HG02981 (cell line): Measurements from ENCODE around the gene FGF14.
"Not testable (repeated sequence)": the region's sequence is repeated elsewhere in the genome, so short reads cannot be mapped to it uniquely, and the experiment has no call there.

ENCODE experiments used
- ATAC-seq: cut with Tn5 transposase; IDR thresholded peaks from one replicate; pipeline ENCODE4 v1.9.1; 2021; ENCODE audit warnings: mild to moderate bottlenecking, moderate library complexity; ENCODE audit not compliant: unreplicated experiment

FGF14 gene

DNA sequence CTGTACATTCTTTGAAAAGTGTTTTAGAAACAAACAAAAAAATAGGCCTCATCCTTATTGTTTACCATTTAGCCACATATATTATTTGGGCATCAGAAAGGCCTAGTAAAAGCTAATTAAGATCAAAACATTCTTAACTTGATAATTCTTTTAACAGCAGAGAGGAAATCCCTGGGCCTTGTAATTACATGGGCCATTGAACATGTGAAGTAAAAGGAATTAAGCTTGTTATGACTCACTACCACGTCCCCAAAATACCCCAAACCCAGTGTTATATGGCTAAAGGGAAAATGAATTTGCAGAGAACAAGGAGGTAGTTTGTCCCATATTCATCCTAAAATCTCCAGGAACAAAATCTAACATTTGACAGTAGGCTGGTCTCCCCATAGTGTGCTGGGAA is 509.6 kb downstream of the FGF14 start:
- ATAC-seq: no peak

DNA sequence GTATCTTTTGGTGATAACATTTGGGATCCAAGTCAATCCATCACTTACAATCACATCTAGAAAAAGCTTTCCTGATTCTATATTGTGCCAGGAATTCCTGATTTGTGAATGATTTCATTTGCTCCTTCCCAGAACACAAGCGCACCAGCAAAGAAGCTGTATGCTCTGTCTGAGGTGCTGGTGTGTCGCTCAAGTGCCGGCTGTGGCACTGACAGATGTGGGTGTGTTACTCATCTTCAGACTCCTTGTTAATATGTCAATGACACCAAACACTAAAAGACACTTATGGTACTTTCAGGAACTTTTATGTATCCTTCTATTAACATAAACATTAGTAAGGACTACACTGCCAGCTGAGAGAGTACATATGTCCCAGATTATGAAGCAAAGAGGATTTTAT is 520.3 kb downstream of the FGF14 start:
- ATAC-seq: no peak

DNA sequence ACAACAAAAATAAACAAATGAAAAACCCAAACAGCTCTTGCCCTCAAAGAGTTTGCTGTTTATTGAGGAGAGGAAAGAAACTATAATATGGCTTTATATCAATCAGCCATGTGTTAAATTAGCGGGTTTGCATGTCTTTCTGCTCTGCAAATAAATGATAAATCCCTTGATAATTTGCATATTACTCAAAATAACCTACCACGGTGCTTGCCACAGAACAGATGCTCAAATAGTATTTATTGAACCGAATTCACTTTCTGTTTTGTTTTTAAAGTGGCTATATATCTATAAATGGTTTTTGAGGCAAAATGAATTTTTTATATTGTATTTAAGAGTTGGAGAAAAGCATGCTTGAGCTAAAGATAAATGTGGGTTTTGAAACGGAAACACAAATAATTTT is 521.3 kb downstream of the FGF14 start:
- ATAC-seq: peak; percentile 69

DNA sequence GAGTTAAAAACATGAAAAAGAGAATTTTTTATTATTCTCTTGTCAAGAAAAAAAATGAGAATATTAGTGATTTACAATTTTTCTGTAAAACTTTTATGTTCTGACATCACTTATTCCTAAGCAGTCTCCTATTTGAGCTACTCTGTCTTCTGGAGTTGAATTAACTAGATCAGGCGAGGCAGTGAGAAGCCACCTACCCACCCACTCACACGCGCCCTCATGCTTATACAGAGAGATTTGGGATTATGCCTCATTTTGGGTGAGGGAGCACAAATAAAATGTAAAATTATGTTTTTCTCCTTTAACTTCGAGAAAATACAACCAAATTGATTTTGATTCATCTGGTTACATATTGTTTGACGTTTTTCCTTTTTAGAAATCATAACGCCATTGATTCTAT is 524.9 kb downstream of the FGF14 start:
- ATAC-seq: no peak

DNA sequence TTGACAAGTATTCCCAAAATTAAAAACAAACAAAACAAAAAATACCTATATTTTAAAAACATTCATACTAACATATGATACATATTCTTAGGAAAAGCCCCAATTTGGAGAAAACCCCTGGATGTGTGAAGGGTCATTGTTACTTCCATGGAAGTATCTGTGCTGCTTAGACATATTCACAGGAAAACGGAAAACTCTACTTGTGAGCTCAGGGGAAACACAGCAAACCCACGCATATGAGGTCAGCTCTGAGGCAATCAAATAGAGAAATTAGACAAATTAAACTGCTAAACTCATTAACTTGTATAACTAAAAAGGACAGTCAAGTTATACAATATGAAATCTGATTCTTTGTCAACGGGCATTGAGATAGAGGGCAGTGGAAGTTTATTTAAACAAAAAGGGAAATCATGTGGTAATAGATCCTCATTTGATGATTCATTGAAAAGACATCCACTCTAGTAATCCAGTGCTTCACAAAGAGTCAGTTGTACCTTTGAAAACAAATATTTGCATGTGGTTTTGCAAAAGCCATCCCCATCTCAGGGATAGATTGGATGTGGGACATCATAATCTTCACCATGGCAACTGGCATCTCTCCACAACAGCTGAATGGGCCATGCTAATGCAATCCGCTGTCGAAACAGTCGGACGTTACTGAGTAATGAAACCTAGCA is 526.0 kb downstream of the FGF14 start:
- no peak for ATAC-seq

DNA sequence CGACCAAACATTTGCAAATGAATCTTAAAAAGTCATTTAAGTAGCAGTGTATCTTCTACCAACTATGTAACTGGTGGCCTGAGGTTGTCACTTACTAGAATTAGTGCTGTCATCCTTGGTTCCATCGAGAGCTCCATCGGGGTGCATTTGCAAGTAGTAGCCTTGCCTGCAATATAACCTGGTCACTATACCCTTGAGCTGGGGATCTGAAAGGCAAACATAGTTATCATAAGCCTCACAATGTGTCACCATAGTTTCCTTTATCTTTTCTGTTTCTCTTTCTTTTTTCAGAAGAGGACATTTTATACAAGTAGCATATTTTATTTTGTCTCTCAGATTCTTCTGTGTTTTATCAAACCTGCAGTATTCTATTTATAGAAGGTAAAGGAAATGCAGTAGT is 526.8 kb downstream of the FGF14 start:
- no peak for ATAC-seq

DNA sequence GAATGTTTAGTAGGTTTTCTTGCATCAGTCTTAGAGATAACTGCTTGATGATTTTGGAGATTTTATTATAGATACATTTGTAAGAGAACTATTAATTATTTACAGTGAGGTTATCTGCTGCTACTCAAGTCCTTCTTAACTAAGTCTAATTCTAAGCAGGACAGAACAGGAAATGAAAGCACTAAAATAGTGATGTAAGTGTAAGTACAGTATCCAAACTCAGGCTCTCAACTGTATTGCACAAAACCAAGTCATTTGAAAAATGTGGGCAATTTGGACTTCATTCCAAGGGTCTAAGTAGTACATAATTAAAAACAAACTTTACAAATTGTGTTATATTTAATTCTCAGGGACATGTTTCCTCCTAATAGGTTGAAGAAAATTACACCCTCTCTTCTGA is 532.3 kb downstream of the FGF14 start:
- ATAC-seq: peak; percentile 95

DNA sequence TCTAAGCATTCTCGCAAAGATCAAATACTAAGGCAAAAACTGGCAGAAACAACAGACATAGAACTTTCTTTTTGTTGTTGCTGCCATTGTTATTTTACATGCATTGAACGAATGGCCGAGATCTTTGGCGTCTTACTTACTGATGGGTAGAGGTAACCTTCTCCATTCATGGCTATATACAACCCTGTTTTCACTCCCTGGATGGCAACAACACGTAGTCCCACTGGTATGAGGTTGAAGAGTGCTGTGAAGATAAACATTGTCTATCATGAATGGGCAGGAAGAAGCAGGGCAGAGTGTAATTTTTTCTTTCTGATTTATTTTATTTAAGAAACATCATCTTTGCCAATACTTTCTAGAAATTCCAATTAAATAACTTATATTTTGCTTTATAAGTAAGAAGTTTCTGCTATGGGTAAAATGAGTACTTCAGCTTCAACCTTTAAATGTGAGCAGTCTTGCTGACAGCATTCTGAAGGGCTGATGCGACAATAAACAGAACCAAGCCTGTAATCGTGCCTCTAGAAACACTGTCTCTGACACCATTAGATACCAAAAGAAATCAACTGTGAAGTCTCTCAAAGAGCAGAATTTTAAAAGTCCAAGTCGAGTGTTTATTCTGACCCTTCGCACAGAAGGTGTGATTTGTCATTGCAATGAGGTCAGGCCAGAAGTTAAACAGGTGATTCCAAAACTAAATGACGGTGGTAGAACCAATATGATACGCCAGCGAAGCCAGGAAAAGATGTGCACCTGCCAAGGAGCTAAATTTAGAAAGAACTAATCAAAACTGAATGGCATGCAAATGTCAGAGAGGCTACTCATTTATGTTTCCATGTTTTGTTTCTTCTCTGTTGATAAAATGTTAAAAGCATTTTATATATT is 533.0 kb downstream of the FGF14 start:
- ATAC-seq: peak; percentile 34

DNA sequence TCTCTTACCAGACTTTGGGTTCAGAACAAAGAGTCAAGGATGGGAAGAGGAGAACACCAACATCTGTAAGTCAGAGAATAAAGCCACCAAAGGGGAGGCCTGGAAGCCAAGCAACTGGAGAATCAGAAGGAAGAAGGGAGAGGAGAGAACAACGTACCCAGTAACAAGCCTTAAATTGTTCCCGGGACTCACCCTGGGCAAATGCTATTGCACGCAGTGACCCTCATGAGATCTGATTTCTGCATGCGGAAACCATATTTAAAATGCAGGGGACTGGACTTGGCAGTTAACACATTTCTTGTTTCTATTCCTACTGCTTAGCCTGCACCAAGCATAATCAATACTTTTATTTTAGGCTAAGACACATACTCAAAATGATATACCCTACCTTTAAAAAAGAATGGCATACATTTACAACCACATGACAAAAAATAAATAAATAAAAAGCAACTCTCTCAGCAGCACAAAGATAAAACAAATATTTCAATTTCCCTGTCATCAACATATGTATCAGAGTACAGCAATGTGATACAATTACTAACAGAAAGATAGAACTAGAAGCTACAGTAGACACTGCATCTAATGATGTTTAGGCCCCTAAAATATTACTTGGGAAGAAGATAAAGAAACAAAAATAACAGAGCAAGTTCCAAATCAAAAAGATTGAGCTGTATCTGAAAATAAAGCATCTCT is 534.8 kb downstream of the FGF14 start:
- ATAC-seq: no peak

DNA sequence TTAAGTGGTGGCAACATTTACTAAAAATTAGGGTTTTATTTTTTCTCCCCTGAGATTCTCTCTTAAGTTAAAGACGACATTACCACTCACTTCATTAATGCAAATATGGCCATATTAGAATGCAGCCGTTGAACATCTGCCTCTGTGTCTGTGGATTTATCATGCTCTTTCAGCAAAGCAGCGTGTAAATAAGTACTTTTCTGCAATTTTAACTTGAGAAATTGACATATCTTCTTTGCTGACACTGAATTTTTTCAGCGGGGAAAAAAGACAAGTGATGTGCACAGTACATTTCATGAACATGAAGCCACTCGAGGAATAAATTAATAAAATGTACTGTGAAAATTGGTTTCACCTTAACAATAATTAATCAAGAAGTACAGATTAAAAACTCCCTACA is 543.0 kb downstream of the FGF14 start:
- no peak for ATAC-seq

DNA sequence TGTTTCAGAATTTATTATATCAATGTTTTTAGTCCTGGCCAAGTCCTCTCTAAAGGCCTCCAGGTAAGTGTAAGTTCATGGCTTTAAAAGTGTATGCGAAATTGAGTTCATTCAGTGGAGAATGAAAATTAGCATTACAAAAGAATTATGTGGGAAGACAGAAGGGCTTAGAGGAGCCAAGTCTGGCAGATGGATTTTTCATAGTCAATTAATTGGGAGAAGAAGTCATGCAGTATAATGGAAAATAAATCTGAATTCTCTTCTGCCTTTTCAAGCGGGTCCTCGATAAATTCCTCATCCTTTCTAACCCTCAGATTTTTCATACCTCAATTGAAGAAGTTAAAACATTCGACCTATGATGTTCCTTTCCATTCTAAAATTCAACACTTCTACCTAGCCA is 555.1 kb downstream of the FGF14 start:
- ATAC-seq: no peak

DNA sequence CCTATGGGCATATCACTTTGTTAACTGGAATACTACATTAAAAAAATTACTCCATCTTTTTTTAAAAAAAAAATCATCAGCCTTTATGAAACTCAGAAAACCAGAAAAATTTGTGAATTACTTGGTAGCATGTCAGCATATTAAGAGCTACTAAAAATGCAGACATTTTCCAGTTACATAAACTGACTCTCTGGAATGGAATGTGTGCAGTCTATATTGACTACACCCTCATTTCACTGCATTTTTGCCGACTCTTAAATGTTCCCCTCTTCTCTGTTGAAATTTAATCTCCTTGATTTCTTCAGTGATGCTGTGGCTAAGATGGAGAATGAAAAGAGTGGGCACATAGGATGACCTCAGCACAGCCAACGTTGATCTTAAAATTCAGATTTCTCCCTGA is 555.6 kb downstream of the FGF14 start:
- no peak for ATAC-seq

DNA sequence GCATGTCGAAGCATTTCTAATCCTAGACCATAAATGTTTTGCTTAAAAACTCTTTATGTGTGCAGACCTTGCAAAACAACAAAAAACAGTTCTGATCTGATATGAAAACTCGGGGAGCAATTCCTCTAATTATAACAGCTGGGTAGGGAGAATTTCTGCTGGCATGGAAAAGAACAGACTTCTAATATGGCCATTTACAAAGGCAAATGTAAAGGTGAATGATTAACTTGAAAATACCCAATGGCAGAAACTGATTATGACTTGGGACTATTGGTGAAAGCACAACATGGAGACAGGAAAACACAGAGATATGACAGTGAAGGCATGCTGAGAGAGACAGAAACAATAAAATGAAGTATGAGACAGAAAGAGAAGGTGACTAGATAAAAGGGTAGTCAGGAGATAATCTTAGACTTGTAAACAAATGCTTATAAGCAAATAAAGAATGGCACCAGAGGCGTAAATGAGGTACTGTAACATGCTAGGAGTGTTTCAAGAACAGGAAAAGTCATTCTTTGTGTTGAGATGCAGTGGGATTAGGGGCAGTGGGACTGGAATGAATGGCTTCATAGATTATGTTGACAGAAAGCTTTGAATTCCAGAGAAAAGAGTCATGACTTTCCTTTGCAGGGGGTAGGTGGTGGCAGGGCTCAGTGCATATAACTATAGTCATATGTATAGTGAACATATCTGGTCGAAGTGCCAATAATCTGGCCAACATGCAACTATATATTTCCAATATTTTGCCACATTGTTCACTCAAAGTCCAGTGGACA is 556.4 kb downstream of the FGF14 start:
- no peak for ATAC-seq

DNA sequence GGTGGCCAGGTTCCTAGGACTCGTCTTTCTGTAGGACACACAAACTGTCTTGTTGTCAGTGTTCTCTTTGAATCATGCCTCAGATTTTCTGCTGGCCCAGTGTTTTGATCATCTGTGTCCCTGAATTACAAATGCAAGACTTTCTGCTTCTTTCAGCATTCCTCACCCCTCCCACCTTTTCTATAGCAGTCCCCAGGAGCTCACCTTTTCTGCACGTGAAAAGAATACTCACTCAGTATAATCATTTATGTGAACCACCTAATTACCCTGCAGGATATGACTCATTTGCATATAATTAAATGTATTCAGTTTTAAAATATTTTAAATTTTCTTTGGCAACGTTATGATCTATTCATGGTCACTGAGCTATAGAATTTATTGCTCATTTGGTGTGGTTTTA is 560.1 kb downstream of the FGF14 start:
- no peak for ATAC-seq

DNA sequence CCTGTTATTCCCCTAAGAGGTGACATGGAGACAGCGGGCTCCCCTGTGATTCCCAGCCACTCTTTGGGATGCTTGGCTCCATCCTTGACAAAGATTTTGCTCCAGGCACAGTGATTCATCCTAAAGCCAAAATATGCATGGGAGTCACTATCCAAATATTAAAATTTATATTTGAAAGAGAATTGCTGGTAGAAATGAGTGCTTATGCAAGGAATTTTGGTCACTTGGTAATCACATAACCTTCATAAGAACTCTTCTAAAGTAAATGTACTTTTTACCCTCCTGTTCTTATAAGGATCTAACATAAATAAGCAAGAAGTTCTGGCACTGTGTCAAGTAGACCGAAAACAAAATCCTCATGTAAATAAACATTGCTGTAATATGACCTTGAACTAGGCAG is 563.5 kb downstream of the FGF14 start:
- no peak for ATAC-seq

DNA sequence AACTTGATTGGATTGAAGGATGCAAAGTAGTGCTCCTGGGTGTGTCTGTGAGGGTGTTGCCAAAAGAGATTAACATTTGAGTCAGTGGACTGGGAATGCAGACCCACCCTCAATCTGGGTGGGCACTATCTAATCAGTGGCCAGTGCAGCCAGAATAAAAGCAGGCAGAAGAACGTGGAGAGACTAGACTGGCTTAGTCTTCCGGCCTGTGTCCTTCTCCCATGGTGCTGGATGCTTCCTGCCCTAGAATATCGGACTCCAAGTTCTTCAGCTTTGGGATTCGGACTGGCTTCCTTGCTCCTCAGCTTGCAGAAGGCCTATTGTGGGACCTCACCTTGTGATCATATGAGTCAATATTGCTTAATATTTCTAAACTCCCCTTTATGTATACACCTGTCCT is 564.1 kb downstream of the FGF14 start:
- ATAC-seq: not testable (repeated sequence)

DNA sequence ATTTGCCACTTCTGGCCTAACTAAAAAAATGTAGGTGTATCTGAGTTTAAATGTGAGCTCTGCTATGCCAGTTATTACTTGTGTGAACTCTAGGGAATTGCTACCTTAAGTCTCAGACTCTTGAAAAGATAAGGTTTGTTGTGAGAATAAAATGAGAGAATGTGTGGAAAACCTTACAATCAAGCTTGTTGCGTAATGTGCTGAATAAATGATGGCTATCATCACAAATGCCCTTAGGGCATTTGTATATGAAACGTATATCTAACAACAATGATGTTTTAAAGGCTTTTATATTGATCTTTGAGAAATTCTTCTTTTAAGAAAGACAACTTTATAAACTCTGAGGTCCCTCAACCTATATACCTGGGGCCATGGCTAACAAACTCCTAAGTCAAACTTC is 564.6 kb downstream of the FGF14 start:
- ATAC-seq: no peak

DNA sequence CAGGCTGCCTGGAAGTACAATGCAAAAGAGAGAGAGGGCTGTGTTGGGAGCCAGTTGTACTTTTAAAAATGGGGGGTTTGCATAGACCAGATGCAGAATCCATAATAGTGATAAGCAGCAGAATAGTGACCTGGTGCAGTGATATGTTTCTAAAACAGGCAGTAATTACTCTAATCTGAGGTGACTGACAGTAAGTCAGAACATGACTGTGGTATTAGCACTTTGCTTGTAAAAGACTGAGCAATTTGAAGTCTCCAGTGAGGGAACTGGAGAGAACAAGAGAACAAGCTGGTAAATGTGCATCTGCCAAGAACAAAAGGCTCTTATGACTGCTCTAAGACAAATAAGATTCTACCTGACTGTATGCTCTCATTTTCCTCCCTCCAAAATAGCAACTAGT is 565.9 kb downstream of the FGF14 start:
- no peak for ATAC-seq

DNA sequence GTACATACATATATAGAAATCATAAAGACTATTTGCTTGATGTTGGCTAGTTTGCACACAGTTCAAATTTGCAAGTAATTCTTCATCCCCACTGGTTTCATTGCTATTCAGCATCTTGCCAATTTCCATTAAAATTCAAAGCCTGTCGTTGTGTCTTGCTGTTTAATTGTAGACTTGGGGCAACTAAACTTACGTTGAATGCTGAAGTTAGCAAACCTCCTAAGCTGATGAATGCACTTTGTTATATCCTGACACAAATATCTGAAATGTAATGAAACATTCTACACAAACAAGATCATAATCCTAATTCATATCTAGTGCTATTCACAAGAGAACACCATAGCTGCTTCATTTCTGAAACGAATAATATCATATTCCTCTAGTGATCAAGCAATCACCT is 568.2 kb downstream of the FGF14 start:
- ATAC-seq: no peak

DNA sequence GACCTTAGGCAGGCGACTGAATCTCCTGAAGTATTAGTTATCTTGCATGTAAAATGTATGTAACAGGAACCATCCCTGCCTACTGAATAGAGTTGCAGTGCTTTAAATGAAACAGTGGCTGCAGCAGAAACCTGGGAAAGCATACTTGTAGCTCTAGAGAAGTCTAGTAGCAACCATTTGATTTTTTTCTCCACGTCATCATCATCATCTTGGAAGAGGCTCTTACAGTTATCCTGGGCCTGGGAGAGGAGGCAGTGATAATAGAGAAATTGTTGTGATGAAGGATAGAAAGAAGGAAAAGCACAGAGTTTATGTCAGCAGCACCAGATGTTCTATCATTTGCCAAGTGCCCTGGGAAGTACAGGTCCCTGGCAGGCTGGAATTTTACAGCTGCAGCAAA is 571.8 kb downstream of the FGF14 start:
- ATAC-seq: no peak

DNA sequence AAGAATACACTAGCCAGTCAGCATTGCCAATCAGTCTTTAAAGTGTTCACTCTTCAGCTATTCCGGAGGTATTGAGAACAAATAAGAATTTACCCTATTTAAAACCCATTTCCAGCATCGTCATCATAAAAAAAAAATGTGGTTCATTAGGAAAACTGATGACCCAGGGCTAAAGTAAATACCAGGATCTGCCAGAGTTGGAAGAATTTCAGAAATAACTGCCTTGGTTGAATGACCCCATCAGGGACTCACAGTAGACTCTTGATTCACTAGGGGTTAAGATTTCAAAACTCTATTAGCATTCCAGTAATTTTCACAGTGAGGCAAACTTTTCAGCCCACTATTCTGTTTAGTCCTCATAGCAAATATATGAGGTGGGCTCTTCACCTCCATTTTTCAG is 572.4 kb downstream of the FGF14 start:
- ATAC-seq: no peak
